Lower lobe of right lung (tissue), 2 donors: Measurements from ENCODE around the gene HABP4. TPM values are rescaled to one million over a fixed set of nuclear protein-coding genes. Genes with fewer than 3 reads are reported as not detected.

Experiments used
- ATAC-seq, 2 donors: fragments of 200-7000 bp; cut with Tn5 transposase; one replicate each; pipeline ENCODE4 v1.9.1; 2020 to 2022; ENCODE audit warnings: mild to moderate bottlenecking in 2 of 2, moderate library complexity in 2 of 2
- DNase-seq: peaks from one replicate; pipeline ENCODE4 v3.0.0-alpha.2; 2020
- H3K27ac ChIP-seq: fragments of 200-600 bp; one replicate; pipeline ENCODE4 v1.8.0; 2022
- H3K27me3 ChIP-seq: fragments of 200-600 bp; one replicate; pipeline ENCODE4 v1.8.0; 2022; ENCODE audit warnings: low read depth
- H3K36me3 ChIP-seq: fragments of 200-600 bp; one replicate; pipeline ENCODE4 v1.8.0; 2022; ENCODE audit warnings: mild to moderate bottlenecking
- H3K4me1 ChIP-seq: fragments of 200-600 bp; one replicate; pipeline ENCODE4 v1.8.0; 2022
- H3K4me3 ChIP-seq: fragments of 200-600 bp; one replicate; pipeline ENCODE4 v1.8.0; 2022; ENCODE audit warnings: mild to moderate bottlenecking
- H3K9me3 ChIP-seq: fragments of 200-600 bp; one replicate; pipeline ENCODE4 v1.8.0; 2022
- intact Hi-C: fragments of 100-400 bp; cut with DNase I; formaldehyde crosslinking; loops from one replicate; pipeline ENCODE4 v1.11.0; 2022
- total RNA-seq: library from RNA; stranded (reverse); fragmentation: NEBNext Ultra II Directional; extraction: Animal tissue kit (Norgen Biotek cat#: 25700); gene quantifications from one replicate; pipeline ENCODE4 v1.2.1, GENCODE V29; 2021
- TF ChIP-seq, protein P1 (sequence below): fragments of 200-600 bp; IDR thresholded peaks from one replicate; pipeline ENCODE4 v1.8.0; 2022; ENCODE audit warnings: antibody characterized with exemption, mild to moderate bottlenecking
- donor health status: DM: no; HTN: yes; CAD: no; lungs with severe emphysema.

HABP4 gene
- total RNA-seq, 1 donor from 2014 or later = 9.8 TPM

DNA sequence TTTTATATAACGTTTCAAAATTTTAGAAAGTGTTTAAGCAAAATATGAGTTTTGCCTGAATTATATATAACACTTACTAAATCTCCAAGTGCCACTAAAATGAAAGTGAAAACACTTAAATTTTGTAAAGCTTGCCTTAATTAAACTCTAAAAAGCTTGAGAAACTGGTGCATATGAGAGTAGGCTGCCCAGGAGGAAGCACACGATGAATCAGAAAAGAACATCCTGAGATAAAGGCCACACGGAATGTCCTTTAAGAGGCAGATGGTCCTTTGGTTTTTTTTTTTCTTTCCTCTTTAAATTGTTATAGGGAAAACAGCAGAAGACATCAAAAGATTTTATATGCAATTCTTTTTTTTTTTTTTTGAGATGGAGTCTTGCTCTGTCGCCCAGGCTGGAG is 60.3 kb downstream of the HABP4 start:
- H3K4me1 ChIP-seq = peaks cover 16% of the 10 kb centered on the region
- TF ChIP-seq, protein P1, sequence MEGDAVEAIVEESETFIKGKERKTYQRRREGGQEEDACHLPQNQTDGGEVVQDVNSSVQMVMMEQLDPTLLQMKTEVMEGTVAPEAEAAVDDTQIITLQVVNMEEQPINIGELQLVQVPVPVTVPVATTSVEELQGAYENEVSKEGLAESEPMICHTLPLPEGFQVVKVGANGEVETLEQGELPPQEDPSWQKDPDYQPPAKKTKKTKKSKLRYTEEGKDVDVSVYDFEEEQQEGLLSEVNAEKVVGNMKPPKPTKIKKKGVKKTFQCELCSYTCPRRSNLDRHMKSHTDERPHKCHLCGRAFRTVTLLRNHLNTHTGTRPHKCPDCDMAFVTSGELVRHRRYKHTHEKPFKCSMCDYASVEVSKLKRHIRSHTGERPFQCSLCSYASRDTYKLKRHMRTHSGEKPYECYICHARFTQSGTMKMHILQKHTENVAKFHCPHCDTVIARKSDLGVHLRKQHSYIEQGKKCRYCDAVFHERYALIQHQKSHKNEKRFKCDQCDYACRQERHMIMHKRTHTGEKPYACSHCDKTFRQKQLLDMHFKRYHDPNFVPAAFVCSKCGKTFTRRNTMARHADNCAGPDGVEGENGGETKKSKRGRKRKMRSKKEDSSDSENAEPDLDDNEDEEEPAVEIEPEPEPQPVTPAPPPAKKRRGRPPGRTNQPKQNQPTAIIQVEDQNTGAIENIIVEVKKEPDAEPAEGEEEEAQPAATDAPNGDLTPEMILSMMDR = no peak
- H3K27me3 ChIP-seq = no peaks in the 10 kb centered on the region
- intact Hi-C loops = no loop called here
- H3K27ac ChIP-seq = no peak overlapping the region
- ATAC-seq (no peak), DNase-seq (no peak)
- H3K36me3 ChIP-seq = peaks cover 14% of the 10 kb centered on the region
- no peaks in the 10 kb centered on the region for H3K9me3 ChIP-seq
- no peak overlapping the region for H3K4me3 ChIP-seq

DNA sequence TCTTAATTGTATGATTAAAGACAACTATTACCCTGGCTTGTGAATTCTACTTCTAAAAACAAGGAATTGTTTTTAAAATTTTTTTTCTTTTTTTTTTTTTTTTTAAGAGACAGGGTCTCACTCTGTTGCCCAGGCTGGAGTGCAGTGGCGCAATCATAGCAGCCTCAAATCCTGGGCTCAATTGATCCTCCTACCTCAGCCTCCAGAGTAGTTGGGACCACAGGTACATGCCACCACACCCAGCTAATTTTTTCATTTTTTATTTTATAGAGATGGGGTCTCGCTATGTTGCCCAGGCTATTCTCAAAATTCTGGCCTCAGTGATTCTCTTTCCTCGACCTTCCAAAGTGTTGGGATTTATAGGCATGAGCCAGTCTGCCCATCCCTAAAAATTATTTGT is 62.3 kb downstream of the HABP4 start:
- TF ChIP-seq, protein P1 = no peak
- DNase-seq (no peak), ATAC-seq (no peak)
- no peaks in the 10 kb centered on the region for H3K27me3 ChIP-seq
- H3K9me3 ChIP-seq = no peaks in the 10 kb centered on the region
- peaks cover 19% of the 10 kb centered on the region for H3K4me1 ChIP-seq
- intact Hi-C loops = no loop called here
- peaks cover 11% of the 10 kb centered on the region for H3K36me3 ChIP-seq
- H3K27ac ChIP-seq = no peak overlapping the region
- H3K4me3 ChIP-seq = no peak overlapping the region

DNA sequence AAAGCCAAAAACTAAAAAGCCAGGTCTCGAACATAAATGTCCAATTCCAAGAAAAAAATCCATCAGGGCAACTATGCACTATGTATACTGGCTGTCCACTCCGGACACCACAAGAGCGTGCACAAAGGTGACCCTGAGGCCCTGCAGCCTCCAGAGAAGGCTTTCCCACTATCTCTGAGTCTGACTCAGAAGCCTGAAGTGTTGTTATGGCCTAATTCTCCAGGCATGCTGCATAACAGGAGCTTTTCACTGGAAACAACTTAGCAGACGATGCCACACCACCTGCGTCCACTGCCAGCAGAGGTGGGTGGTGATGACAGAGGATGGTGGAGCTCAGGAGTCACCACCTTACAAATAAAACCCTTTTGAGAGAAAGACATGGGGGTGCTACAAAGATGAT is 63.7 kb downstream of the HABP4 start:
- no peak overlapping the region for H3K4me3 ChIP-seq
- no peaks in the 10 kb centered on the region for H3K9me3 ChIP-seq
- intact Hi-C loops = no loop called here
- ATAC-seq = peak in 1 of 2 donors; percentile 19
- H3K36me3 ChIP-seq = peaks cover 11% of the 10 kb centered on the region
- DNase-seq = no peak
- TF ChIP-seq, protein P1 = no peak
- no peaks in the 10 kb centered on the region for H3K27me3 ChIP-seq
- peaks cover 19% of the 10 kb centered on the region for H3K4me1 ChIP-seq
- peak overlapping the region; percentile 38 for H3K27ac ChIP-seq

DNA sequence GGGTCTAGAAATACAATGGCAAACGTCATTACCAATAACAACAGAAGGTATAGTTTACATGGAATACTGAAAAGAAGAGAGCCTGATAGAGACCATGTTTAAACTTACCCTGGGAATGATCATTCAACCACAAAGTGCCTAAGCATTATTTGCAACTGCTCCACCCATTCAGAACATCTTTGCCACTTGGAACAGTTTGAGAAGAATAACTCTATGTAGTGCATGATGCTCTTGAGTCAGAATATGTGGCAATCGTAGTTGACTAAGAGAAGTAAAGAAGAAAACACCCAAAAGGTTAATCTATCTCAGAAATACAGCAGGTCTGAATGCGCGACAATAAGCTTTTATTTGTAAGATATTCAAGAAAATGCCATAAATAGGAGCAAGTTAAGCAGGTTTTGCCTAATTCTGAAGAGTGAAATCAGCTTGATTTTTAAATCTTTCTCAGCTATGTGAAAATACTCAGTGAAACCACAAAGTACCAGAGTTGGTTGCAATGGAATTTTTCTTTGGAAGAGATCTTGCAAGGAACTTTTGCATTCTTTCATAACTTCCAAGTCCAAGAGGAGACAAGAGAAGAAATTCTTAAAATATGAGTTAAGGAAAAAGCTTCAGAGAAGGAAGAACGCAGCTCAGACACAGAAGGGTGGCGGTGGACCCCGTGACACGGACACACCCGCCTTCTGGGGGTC is 64.3 kb downstream of the HABP4 start:
- peaks cover 8% of the 10 kb centered on the region for H3K36me3 ChIP-seq
- TF ChIP-seq, protein P1 = no peak
- peaks cover 19% of the 10 kb centered on the region for H3K4me1 ChIP-seq
- H3K9me3 ChIP-seq = no peaks in the 10 kb centered on the region
- H3K27me3 ChIP-seq = no peaks in the 10 kb centered on the region
- intact Hi-C loops = no loop called here
- ATAC-seq (no peak), DNase-seq (no peak)
- H3K27ac ChIP-seq = peak overlapping the region; percentile 59
- no peak overlapping the region for H3K4me3 ChIP-seq

DNA sequence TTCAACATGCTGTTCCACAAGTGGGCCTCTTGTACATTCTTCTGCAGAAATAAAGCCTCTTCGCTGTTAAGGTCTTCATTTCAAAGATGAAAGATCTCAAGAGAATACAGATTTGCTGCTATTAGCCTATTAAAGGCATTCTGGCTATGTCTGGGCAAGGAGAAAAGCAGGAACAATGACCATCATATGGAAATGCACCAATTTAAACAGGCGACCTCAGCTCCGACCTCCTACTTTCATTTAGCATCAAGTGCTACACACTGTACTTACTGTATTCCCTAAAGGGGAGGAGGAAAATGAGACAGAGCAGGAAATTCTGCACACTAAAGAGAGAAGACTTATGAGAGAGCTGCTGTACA is 64.8 kb downstream of the HABP4 start:
- TF ChIP-seq, protein P1 = no peak
- H3K36me3 ChIP-seq = peaks cover 8% of the 10 kb centered on the region
- peak overlapping the region; percentile 59 for H3K27ac ChIP-seq
- peaks cover 19% of the 10 kb centered on the region for H3K4me1 ChIP-seq
- ATAC-seq = no peak
- no peaks in the 10 kb centered on the region for H3K27me3 ChIP-seq
- H3K9me3 ChIP-seq = no peaks in the 10 kb centered on the region
- DNase-seq = no peak
- no peak overlapping the region for H3K4me3 ChIP-seq
- intact Hi-C loops = no loop called here
